Gastrocnemius medialis (tissue), 4 donors: Measurements from ENCODE around the gene MDFIC. TPM values are rescaled to one million over a fixed set of nuclear protein-coding genes. Genes with fewer than 3 reads are reported as not detected.

Experiments used
- ATAC-seq, 2 donors: fragments of 150-250 bp; one replicate each; pipeline ENCODE4 v1.9.1; 2016
- DNase-seq, 2 donors: peaks; one replicate each; pipeline ENCODE4 v3.0.0-alpha.2; 2019
- H3K27ac ChIP-seq, 4 donors: fragments of 200-600 bp; sonication (generic); 1 replicate in 1 of 4; 2 replicates in 3 of 4; pipeline ENCODE4 v1.5.1; 2016 to 2018; ENCODE audit warnings: mild to moderate bottlenecking in 2 of 4, moderate library complexity in 1 of 4
- H3K27me3 ChIP-seq, 3 donors: fragments of 200-600 bp; sonication (generic) in 2 of 3; 1 replicate in 1 of 3; 2 replicates in 2 of 3; pipeline versions ENCODE4 v1.5.1 to v1.6.0; 2016 to 2019; ENCODE audit warnings: mild to moderate bottlenecking in 1 of 3, moderate library complexity in 1 of 3
- H3K36me3 ChIP-seq, 2 donors: fragments of 200-600 bp; sonication (generic) in 1 of 2; one replicate each; pipeline ENCODE4 v1.5.1; 2017 to 2018
- H3K4me1 ChIP-seq, 2 donors: fragments of 200-600 bp; sonication (generic) in 1 of 2; one replicate each; pipeline ENCODE4 v1.5.1; 2016 to 2017; ENCODE audit warnings: mild to moderate bottlenecking in 2 of 2
- H3K4me3 ChIP-seq, 4 donors: fragments of 200-600 bp; sonication (generic) in 3 of 4; 1 replicate in 1 of 4; 2 replicates in 3 of 4; pipeline ENCODE4 v1.5.1; 2016 to 2019; ENCODE audit warnings: mild to moderate bottlenecking in 2 of 4
- H3K9me3 ChIP-seq, 3 donors: fragments of 200-600 bp; sonication (generic) in 2 of 3; 1 replicate in 1 of 3; 2 replicates in 2 of 3; pipeline ENCODE4 v1.5.1; 2016 to 2019
- CTCF ChIP-seq, 5 experiments: fragments of 450-650 bp in 3 of 5; fragments of 200-600 bp in 2 of 5; sonication (generic) in 2 of 5; IDR thresholded peaks in 4 of 5; conservative IDR thresholded peaks in 1 of 5; 1 replicate in 4 of 5; 2 replicates in 1 of 5; pipeline ENCODE4 v1.5.1; 2016 to 2019; ENCODE audit warnings: antibody characterized with exemption in 5 of 5, mild to moderate bottlenecking in 3 of 5, moderate library complexity in 3 of 5
- POLR2A ChIP-seq, 2 donors: fragments of 450-650 bp; IDR thresholded peaks; one replicate each; pipeline ENCODE4 v1.6.1; 2017; ENCODE audit warnings: antibody characterized with exemption in 2 of 2, mild to moderate bottlenecking in 2 of 2, moderate library complexity in 2 of 2
- in situ Hi-C, 4 donors: fragments of 200-750 bp; cut with MboI; loops; one replicate each; pipeline versions ENCODE4 v1.15.0 to v1.8.0; 2017; ENCODE audit warnings: low sequenced_read_pairs in 4 of 4
- intact Hi-C: fragments of 100-400 bp; cut with DNase I; formaldehyde crosslinking; loops from one replicate; pipeline ENCODE4 v1.15.1; 2023; ENCODE audit warnings: low total_unique reads
- total RNA-seq, 4 donors: library from RNA; depleted of rRNA; stranded (reverse); fragments of >200 nt; gene quantifications; one replicate each; pipeline versions ENCODE4 v1.1.0 to v1.2.3, GENCODE V29; 2016

Gene MDFIC
- total RNA-seq, 4 donors from 2014 or later: 6.3 to 11.6 (median 10.6) TPM

GRCh38 chr7:115054478-115055065 is 132.7 kb downstream of the MDFIC start:
- Histone ChIP-seq H3K4me1 (no peaks in the 10 kb centered on the region), H3K36me3 (no peaks in the 10 kb centered on the region), H3K4me3 (no peak overlapping the region), H3K9me3 (no peaks in the 10 kb centered on the region), H3K27ac (no peak overlapping the region), H3K27me3 (no peaks in the 10 kb centered on the region)
- ATAC-seq (no peak), DNase-seq (no peak)
- TF ChIP-seq CTCF (IDR thresholded peaks at IDR 0.05 in 4 of 5, conservative IDR thresholded peaks at IDR 0.05 in 1 of 5) (no peak), POLR2A (IDR thresholded peaks at IDR 0.05) (no peak)
- in situ Hi-C loops (no loop called here), intact Hi-C loops (no loop called here)

- TF ChIP-seq CTCF (IDR thresholded peaks at IDR 0.05 in 4 of 5, conservative IDR thresholded peaks at IDR 0.05 in 1 of 5): no peak
- TF ChIP-seq POLR2A (IDR thresholded peaks at IDR 0.05): no peak
- DNase-seq: no peak
- intact Hi-C loops: no loop called here
Measured at GRCh38 chr7:115056019-115056418, 134.1 kb downstream of the MDFIC start.

GRCh38 chr7:115058726-115059125 is 136.8 kb downstream of the MDFIC start:
- H3K27me3 ChIP-seq: no peaks in the 10 kb centered on the region
- no peak for TF ChIP-seq POLR2A (IDR thresholded peaks at IDR 0.05)
- no peak for DNase-seq
- no peaks in the 10 kb centered on the region for H3K9me3 ChIP-seq
- ATAC-seq: no peak
- in situ Hi-C loops (no loop called here), intact Hi-C loops (no loop called here)
- no peak overlapping the region for H3K27ac ChIP-seq
- H3K36me3 ChIP-seq: no peaks in the 10 kb centered on the region
- no peaks in the 10 kb centered on the region for H3K4me1 ChIP-seq
- no peak overlapping the region for H3K4me3 ChIP-seq

More at GRCh38 chr7:115056019-115056418, 134.1 kb downstream of the MDFIC start:
- no peak overlapping the region for H3K4me3 ChIP-seq
- H3K36me3 ChIP-seq: no peaks in the 10 kb centered on the region
- in situ Hi-C loops: no loop called here
- no peaks in the 10 kb centered on the region for H3K4me1 ChIP-seq
- H3K27me3 ChIP-seq: no peaks in the 10 kb centered on the region
- ATAC-seq: no peak
- H3K9me3 ChIP-seq: no peaks in the 10 kb centered on the region
- no peak overlapping the region for H3K27ac ChIP-seq

- ATAC-seq: no peak
- Histone ChIP-seq H3K9me3 (no peaks in the 10 kb centered on the region), H3K4me3 (no peak overlapping the region), H3K27ac (no peak overlapping the region), H3K4me1 (no peaks in the 10 kb centered on the region), H3K36me3 (no peaks in the 10 kb centered on the region), H3K27me3 (no peaks in the 10 kb centered on the region)
- no peak for DNase-seq
- no peak for TF ChIP-seq CTCF (IDR thresholded peaks at IDR 0.05 in 4 of 5, conservative IDR thresholded peaks at IDR 0.05 in 1 of 5)
- no peak for TF ChIP-seq POLR2A (IDR thresholded peaks at IDR 0.05)
- in situ Hi-C loops: no loop called here
- intact Hi-C loops: no loop called here
Measured at GRCh38 chr7:115059321-115059720, 137.4 kb downstream of the MDFIC start.

GRCh38 chr7:115060095-115060870 is 138.4 kb downstream of the MDFIC start:
- Histone ChIP-seq H3K36me3 (no peaks in the 10 kb centered on the region), H3K27me3 (no peaks in the 10 kb centered on the region), H3K4me1 (no peaks in the 10 kb centered on the region), H3K4me3 (no peak overlapping the region), H3K27ac (no peak overlapping the region), H3K9me3 (no peaks in the 10 kb centered on the region)
- TF ChIP-seq POLR2A (IDR thresholded peaks at IDR 0.05) (no peak), CTCF (IDR thresholded peaks at IDR 0.05 in 4 of 5, conservative IDR thresholded peaks at IDR 0.05 in 1 of 5) (no peak)
- ATAC-seq (peak in 1 of 2 donors; percentile 30), DNase-seq (no peak)
- in situ Hi-C loops (no loop called here), intact Hi-C loops (no loop called here)
